T-cell (primary cell): ENCODE data around the gene SPSB3. TPM values are rescaled to one million over a fixed set of nuclear protein-coding genes. Genes with fewer than 3 reads are reported as not detected.

Experiments used
- ATAC-seq, 4 experiments: fragments of 200-7000 bp in 3 of 4; fragments of 150-1000 bp in 1 of 4; cut with Tn5 transposase; replicated peaks in 1 of 4; 1 replicate in 3 of 4; 2 replicates in 1 of 4; pipeline ENCODE4 v1.10.0; 2021; ENCODE audit warnings: moderate library complexity in 3 of 4, mild to moderate bottlenecking in 2 of 4, moderate number of reproducible peaks in 1 of 4
- CTCF ChIA-PET, 2 donors: fragments of 300-600 bp; sonication (Branson Sonifier 250); formaldehyde crosslinking; loops; one replicate each; lab custom pipeline; 2022; ENCODE audit warnings: antibody characterized with exemption in 2 of 2; lab: Charles Lee
- POLR2A ChIA-PET, 2 donors: fragments of 300-600 bp; sonication (Branson Sonifier 250); formaldehyde crosslinking; loops; one replicate each; lab custom pipeline; 2022; ENCODE audit warnings: antibody characterized with exemption in 2 of 2; lab: Charles Lee
- DNase-seq, 35 experiments: peaks; one replicate each; pipeline versions ENCODE4 v3.0.0 to v3.0.0-alpha.2; 2013 to 2023
- H3K27ac ChIP-seq: one replicate; pipeline ENCODE4 v1.5.1; 2013; ENCODE audit warnings: low read length
- H3K27me3 ChIP-seq, 2 experiments: replicated peaks in 1 of 2; 1 replicate in 1 of 2; 2 replicates in 1 of 2; pipeline versions ENCODE4 v1.6.1 to v1.7.0; 2013; ENCODE audit warnings: low read length in 1 of 2, mixed read lengths in 1 of 2; ENCODE audit not compliant: control insufficient read depth in 2 of 2, insufficient read depth in 2 of 2; ENCODE audit errors: extremely low read depth in 1 of 2
- H3K36me3 ChIP-seq, 2 donors: 1 replicate in 1 of 2; 2 replicates in 1 of 2; pipeline versions ENCODE4 v1.6.1 to v1.7.0; 2013; ENCODE audit warnings: low read length in 1 of 2; ENCODE audit not compliant: control insufficient read depth in 2 of 2, insufficient read depth in 1 of 2; ENCODE audit errors: extremely low read depth in 1 of 2
- H3K4me1 ChIP-seq, 2 experiments: 1 replicate in 1 of 2; 2 replicates in 1 of 2; pipeline versions ENCODE4 v1.6.1 to v1.7.0; 2013; ENCODE audit warnings: low read length in 2 of 2, mixed read lengths in 1 of 2; ENCODE audit not compliant: insufficient read depth in 2 of 2, control insufficient read depth in 1 of 2; ENCODE audit errors: extremely low read depth in 1 of 2
- H3K4me3 ChIP-seq, 2 donors: 1 replicate in 1 of 2; 2 replicates in 1 of 2; pipeline versions ENCODE4 v1.5.1 to v1.7.0; 2013; ENCODE audit warnings: mild to moderate bottlenecking in 2 of 2, low read length in 1 of 2, moderate library complexity in 1 of 2; ENCODE audit not compliant: control insufficient read depth in 1 of 2; ENCODE audit errors: extremely low read depth in 1 of 2
- H3K9me3 ChIP-seq: 2 replicates; pipeline ENCODE4 v1.7.0; 2013
- H3K27ac Mint-ChIP-seq, 2 donors: one replicate each; pipeline ENCODE4 v1.8.0; 2020 to 2021; ENCODE audit warnings: mild to moderate bottlenecking in 2 of 2, mixed read lengths in 2 of 2
- H3K27me3 Mint-ChIP-seq, 2 donors: one replicate each; pipeline ENCODE4 v1.8.0; 2021 to 2022; ENCODE audit warnings: mixed read lengths in 2 of 2
- H3K36me3 Mint-ChIP-seq: one replicate; pipeline ENCODE4 v1.8.0; 2021; ENCODE audit warnings: mixed read lengths
- H3K4me1 Mint-ChIP-seq, 3 donors: one replicate each; pipeline ENCODE4 v1.8.0; 2020 to 2022; ENCODE audit warnings: mixed read lengths in 3 of 3, mild to moderate bottlenecking in 1 of 3
- H3K4me3 Mint-ChIP-seq, 3 donors: one replicate each; pipeline ENCODE4 v1.8.0; 2020 to 2022; ENCODE audit warnings: mild to moderate bottlenecking in 3 of 3, mixed read lengths in 3 of 3, moderate library complexity in 3 of 3
- H3K9me3 Mint-ChIP-seq, 3 donors: one replicate each; pipeline ENCODE4 v1.8.0; 2020 to 2022; ENCODE audit warnings: mixed read lengths in 3 of 3
- WGBS: methylation state at CpG from one replicate; pipeline ENCODE4 v1.1.5; 2013; ENCODE audit warnings: missing lambda C conversion rate; ENCODE audit not compliant: insufficient coverage; 5-methylcytosine and 5-hydroxymethylcytosine counted together
- total RNA-seq, 35 experiments: library from RNA in 6 of 35; stranded (reverse) in 6 of 35; fragments of 120-200 nt in 1 of 35; gene quantifications; one replicate each; pipeline versions ENCODE4 v1.2.1 to v1.2.4 and lab custom pipeline; 2013 to 2026

SPSB3 gene
- total RNA-seq, 5 donors from 2014 or later (not counting 1 experiment from before 2014, with no cell fraction given) = 67.3 to 162 (median 139) TPM

DNA sequence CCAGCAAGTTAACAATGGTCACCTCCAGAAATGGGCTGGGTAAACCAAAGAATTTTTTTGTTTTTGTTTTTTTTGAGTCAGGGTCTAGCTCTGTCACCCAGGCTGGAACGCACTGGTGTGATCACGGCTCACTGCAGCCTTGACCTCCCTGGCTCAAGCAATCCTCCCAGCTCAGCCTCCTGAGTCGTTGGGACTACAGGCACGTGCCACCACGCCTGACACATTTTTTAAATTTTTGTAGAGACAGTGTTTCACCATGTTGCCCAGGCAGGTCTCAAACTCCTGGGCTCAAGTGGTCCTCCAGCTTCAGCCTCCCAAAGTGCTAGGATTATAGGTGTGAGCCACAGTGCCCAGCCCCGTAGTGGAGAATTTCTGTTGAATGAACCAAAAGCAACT is 1.7 kb downstream of the SPSB3 start:
- no peak for ATAC-seq
- WGBS = 100% methylated on average over 2 of the region's 6 CpGs
- Histone ChIP-seq H3K27ac (peak overlapping the region; percentile 29), H3K4me3 (no peak overlapping the region), H3K27me3 (no peaks in the 10 kb centered on the region), H3K4me1 (peaks cover 2 to 57% of the 10 kb centered on the region in 2 experiments), H3K9me3 (no peaks in the 10 kb centered on the region), H3K36me3 (peaks cover 22 to 45% of the 10 kb centered on the region in 2 donors)
- Mint-ChIP-seq H3K9me3 (no peaks in the 10 kb centered on the region), H3K27me3 (no peaks in the 10 kb centered on the region), H3K4me3 (peak overlapping the region; percentile 75 to 82 (median 81)), H3K36me3 (no peaks in the 10 kb centered on the region), H3K27ac (peak overlapping the region; percentile 16 to 23), H3K4me1 (peaks cover 10 to 40% (median 31%) of the 10 kb centered on the region in 3 donors)
- CTCF ChIA-PET = no interaction called here
- POLR2A ChIA-PET = no interaction called here
- no peak for DNase-seq

DNA sequence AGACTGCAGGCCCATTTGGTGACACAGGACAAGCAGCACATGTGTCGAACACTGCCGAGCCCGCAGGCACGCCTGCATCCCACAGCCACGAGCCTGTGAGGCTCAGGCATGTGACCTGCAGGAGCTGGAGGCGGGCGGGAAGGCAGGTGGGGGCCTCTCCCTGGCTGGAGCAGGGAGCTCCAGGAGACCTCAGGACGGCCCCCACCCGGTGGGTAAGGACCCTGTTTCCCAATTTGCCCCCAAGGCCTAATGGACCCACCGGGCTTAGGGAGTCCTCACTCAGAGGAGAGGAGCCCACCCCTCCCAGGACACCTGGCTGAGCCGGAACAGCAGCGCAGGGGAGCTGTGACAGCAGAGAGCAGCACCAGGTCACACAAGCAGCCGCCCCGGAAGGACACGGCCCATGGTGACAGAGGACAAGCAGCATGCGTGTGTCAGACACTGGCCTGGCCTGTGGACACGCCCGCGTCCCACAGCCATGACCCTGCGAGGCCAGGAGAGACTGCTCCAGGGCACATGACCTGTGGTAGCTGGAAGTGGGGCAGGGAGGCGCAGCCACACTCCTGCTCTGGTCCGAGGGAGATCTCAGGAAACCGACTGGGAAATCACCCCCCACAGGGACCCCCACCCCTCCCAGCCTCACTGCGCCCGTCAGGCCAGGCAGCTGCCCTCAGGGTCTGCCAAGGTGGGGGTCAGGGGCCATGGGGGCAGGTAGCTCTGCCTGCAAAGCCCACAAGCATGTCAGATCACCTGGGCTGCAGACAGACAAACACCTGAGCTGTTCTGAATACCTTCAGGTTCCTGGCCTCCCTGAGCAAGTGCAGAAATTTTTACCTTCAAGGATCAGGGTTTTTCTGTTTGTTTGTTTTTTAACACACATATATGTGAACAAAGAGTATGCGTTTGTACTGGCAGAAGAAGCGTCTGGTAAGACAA is 2.4 kb downstream of the SPSB3 start:
- Histone ChIP-seq H3K36me3 (peaks cover 22 to 42% of the 10 kb centered on the region in 2 donors), H3K27me3 (no peaks in the 10 kb centered on the region), H3K27ac (no peak overlapping the region), H3K4me1 (peaks cover 2 to 55% of the 10 kb centered on the region in 2 experiments), H3K9me3 (no peaks in the 10 kb centered on the region), H3K4me3 (no peak overlapping the region)
- Mint-ChIP-seq H3K27me3 (no peaks in the 10 kb centered on the region), H3K27ac (no peak overlapping the region), H3K4me3 (peak overlapping the region; percentile 75 to 82 (median 81)), H3K4me1 (peaks cover 10 to 39% (median 25%) of the 10 kb centered on the region in 3 donors), H3K9me3 (no peaks in the 10 kb centered on the region), H3K36me3 (no peaks in the 10 kb centered on the region)
- ATAC-seq (no peak), DNase-seq (peak in 1 of 35 experiments; percentile 0)
- CTCF ChIA-PET = no interaction called here
- POLR2A ChIA-PET = no interaction called here
- 92% methylated on average over 20 of the region's 27 CpGs for WGBS

DNA sequence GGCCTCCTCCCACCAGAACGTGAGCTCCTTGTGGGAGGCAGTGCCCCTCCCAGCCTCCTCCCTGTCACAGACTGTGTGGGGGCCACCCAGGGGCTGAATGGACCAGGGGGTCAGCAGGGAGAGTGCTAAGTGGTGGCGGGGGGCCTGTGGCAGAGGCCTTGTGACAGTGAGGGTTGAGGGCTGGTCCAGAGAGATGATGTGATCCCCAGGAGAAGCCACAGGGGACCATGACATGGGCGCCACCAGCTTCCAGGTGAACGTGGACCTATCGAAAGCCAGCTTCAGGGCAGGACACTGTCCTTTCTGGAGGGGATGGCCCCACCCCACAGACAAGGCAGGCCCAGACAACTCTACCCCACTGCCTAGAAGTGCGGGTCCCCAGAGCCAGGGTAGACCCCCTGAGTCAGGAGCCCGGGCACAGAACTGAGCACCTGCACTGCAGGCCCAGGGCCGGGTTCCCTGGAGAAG is 3.1 kb downstream of the SPSB3 start:
- Histone ChIP-seq H3K27ac (no peak overlapping the region), H3K27me3 (no peaks in the 10 kb centered on the region), H3K9me3 (no peaks in the 10 kb centered on the region), H3K36me3 (peaks cover 21 to 41% of the 10 kb centered on the region in 2 donors), H3K4me3 (no peak overlapping the region), H3K4me1 (peaks cover 2 to 56% of the 10 kb centered on the region in 2 experiments)
- ATAC-seq (no peak), DNase-seq (no peak)
- Mint-ChIP-seq H3K4me1 (peaks cover 10 to 42% (median 26%) of the 10 kb centered on the region in 3 donors), H3K27me3 (no peaks in the 10 kb centered on the region), H3K4me3 (no peak overlapping the region), H3K9me3 (no peaks in the 10 kb centered on the region), H3K27ac (no peak overlapping the region), H3K36me3 (no peaks in the 10 kb centered on the region)
- ChIA-PET POLR2A (no interaction called here), CTCF (no interaction called here)
- 96% methylated on average over 6 of the region's 8 CpGs for WGBS

GRCh38 chr16:1778200-1779179 is 3.9 kb downstream of the SPSB3 start:
- no peak overlapping the region for H3K27ac ChIP-seq
- WGBS = 90% methylated on average over 32 of the region's 34 CpGs
- Mint-ChIP-seq H3K4me1 (peaks cover 10 to 39% (median 25%) of the 10 kb centered on the region in 3 donors), H3K9me3 (no peaks in the 10 kb centered on the region), H3K27me3 (no peaks in the 10 kb centered on the region), H3K4me3 (no peak overlapping the region), H3K27ac (no peak overlapping the region), H3K36me3 (no peaks in the 10 kb centered on the region)
- DNase-seq (no peak), ATAC-seq (no peak)
- POLR2A ChIA-PET = no interaction called here
- H3K9me3 ChIP-seq = no peaks in the 10 kb centered on the region
- CTCF ChIA-PET = no interaction called here
- H3K36me3 ChIP-seq = peaks cover 21 to 38% of the 10 kb centered on the region in 2 donors
- H3K27me3 ChIP-seq = no peaks in the 10 kb centered on the region
- H3K4me3 ChIP-seq = no peak overlapping the region
- peaks cover 6 to 56% of the 10 kb centered on the region in 2 experiments for H3K4me1 ChIP-seq

DNA sequence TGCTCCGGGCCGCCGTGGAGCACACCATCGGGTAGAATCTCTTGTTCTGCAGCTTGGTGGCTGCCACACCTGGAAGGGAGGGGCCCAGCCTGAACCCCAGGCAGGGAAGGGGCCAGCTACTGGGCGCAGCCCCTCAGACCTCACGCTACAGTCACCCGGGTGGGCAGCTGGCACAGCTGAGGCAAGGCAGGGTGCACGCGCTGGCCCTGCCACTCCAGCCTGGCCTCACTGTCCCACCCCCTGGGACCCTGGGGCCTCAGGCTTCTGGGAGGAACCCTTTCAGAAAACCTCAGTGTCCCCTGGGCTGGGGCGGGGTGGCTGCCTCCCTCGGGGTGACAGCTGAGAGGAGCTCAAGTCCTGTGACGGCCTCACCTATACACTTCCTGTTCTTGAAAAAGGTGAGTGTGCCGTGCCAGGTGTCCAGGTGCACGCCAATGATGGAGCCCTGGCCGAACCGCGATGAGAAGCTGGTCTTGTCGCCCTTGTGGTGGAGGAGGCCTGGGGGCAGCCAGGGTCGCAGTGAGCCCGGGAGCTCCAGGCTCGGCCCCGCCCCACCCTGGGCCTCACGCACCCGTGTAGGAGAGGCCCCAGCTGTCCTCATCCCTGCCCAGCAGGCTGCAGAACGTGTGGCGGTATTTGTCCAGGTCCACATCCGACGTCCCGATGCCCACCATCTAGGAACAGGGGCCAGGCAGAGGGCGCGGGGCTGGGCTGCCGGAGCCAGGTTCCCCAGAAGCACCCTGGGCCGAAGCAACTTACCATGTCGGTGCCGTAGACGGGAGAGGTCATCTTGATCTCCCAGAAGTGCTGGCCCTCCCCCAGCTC is 4.8 kb downstream of the SPSB3 start:
- Histone ChIP-seq H3K27me3 (no peaks in the 10 kb centered on the region), H3K4me3 (no peak overlapping the region), H3K27ac (no peak overlapping the region), H3K4me1 (peaks cover 6 to 53% of the 10 kb centered on the region in 2 experiments), H3K9me3 (no peaks in the 10 kb centered on the region), H3K36me3 (peaks cover 21 to 38% of the 10 kb centered on the region in 2 donors)
- POLR2A ChIA-PET = no interaction called here
- Mint-ChIP-seq H3K36me3 (no peaks in the 10 kb centered on the region), H3K27me3 (no peaks in the 10 kb centered on the region), H3K4me3 (no peak overlapping the region), H3K9me3 (no peaks in the 10 kb centered on the region), H3K4me1 (peaks cover 11 to 33% (median 21%) of the 10 kb centered on the region in 3 donors), H3K27ac (no peak overlapping the region)
- DNase-seq (no peak), ATAC-seq (no peak)
- CTCF ChIA-PET = interaction anchor here in 1 of 2 donors (0.5 kb wide), 1 partner anchor 561 kb away, joined by 4 read pairs; no protein-coding TSS in a partner anchor
- WGBS = 92% methylated on average over 31 of the region's 36 CpGs
